ENCODE data around the gene BIRC6. TPM values are rescaled to one million over a fixed set of nuclear protein-coding genes. Genes with fewer than 3 reads are reported as not detected.

BIRC6 gene
- total RNA-seq, 2 donors from 2014 or later = 89.0 to 91.8 TPM

GRCh38 chr2:32562906-32563305 lies 206.1 kb downstream of the BIRC6 start:
- Mint-ChIP-seq H3K9me3 (peaks cover 3% of the 10 kb centered on the region in 2 donors), H3K4me1 (ENCODE audit: low read depth) (peaks cover 9% of the 10 kb centered on the region), H3K36me3 (ENCODE audit: insufficient read depth in 2 of 2) (peaks cover 12 to 30% of the 10 kb centered on the region in 2 donors), H3K27me3 (ENCODE audit: low read depth) (no peaks in the 10 kb centered on the region), H3K27ac (no peak overlapping the region), H3K4me3 (no peak overlapping the region)
- ATAC-seq (replicated peaks in 1 of 2) = no peak
- DNase-seq = no peak

- ATAC-seq (replicated peaks in 1 of 2) (peak; percentile 35 to 54), DNase-seq (no peak)
- Mint-ChIP-seq H3K27me3 (ENCODE audit: low read depth) (no peaks in the 10 kb centered on the region), H3K9me3 (peaks cover 3% of the 10 kb centered on the region in 2 donors), H3K4me1 (ENCODE audit: low read depth) (peaks cover 13% of the 10 kb centered on the region), H3K27ac (no peak overlapping the region), H3K4me3 (no peak overlapping the region), H3K36me3 (ENCODE audit: insufficient read depth in 2 of 2) (peaks cover 12 to 32% of the 10 kb centered on the region in 2 donors)
These were observed 207.7 kb downstream of the BIRC6 start for GRCh38 chr2:32564417-32565035.

- H3K27me3 Mint-ChIP-seq (ENCODE audit: low read depth) = no peaks in the 10 kb centered on the region
- no peak overlapping the region for H3K27ac Mint-ChIP-seq
- peaks cover 12 to 37% of the 10 kb centered on the region in 2 donors for H3K36me3 Mint-ChIP-seq (ENCODE audit: insufficient read depth in 2 of 2)
- DNase-seq (no peak), ATAC-seq (replicated peaks in 1 of 2) (no peak)
- H3K4me1 Mint-ChIP-seq (ENCODE audit: low read depth) = peaks cover 18% of the 10 kb centered on the region
- no peak overlapping the region for H3K4me3 Mint-ChIP-seq
- H3K9me3 Mint-ChIP-seq = peaks cover 3% of the 10 kb centered on the region in 2 donors
These were observed 209.1 kb downstream of the BIRC6 start for GRCh38 chr2:32565902-32566301.

- H3K36me3 Mint-ChIP-seq (ENCODE audit: insufficient read depth in 2 of 2) = peaks cover 3 to 26% of the 10 kb centered on the region in 2 donors
- DNase-seq = no peak
- H3K4me3 Mint-ChIP-seq = no peak overlapping the region
- peak overlapping the region; percentile 74 for H3K27ac Mint-ChIP-seq
- no peaks in the 10 kb centered on the region for H3K9me3 Mint-ChIP-seq
- peaks cover 32% of the 10 kb centered on the region for H3K4me1 Mint-ChIP-seq (ENCODE audit: low read depth)
- no peaks in the 10 kb centered on the region for H3K27me3 Mint-ChIP-seq (ENCODE audit: low read depth)
- ATAC-seq (replicated peaks in 1 of 2) = no peak
These were observed 215.2 kb downstream of the BIRC6 start for GRCh38 chr2:32572030-32572429.

GRCh38 chr2:32572737-32573136 lies 215.9 kb downstream of the BIRC6 start:
- Mint-ChIP-seq H3K27ac (peak overlapping the region; percentile 86), H3K27me3 (ENCODE audit: low read depth) (no peaks in the 10 kb centered on the region), H3K4me3 (peak overlapping the region; percentile 4 to 52), H3K4me1 (ENCODE audit: low read depth) (peaks cover 32% of the 10 kb centered on the region), H3K36me3 (ENCODE audit: insufficient read depth in 2 of 2) (peaks cover 3 to 21% of the 10 kb centered on the region in 2 donors), H3K9me3 (no peaks in the 10 kb centered on the region)
- ATAC-seq (replicated peaks in 1 of 2) (peak; percentile 47 to 50), DNase-seq (no peak)

GRCh38 chr2:32591669-32592463 lies 235.0 kb downstream of the BIRC6 start:
- Mint-ChIP-seq H3K4me1 (ENCODE audit: low read depth) (peaks cover 33% of the 10 kb centered on the region), H3K27me3 (ENCODE audit: low read depth) (no peaks in the 10 kb centered on the region), H3K27ac (peak overlapping the region; percentile 95), H3K4me3 (peak overlapping the region; percentile 43 to 75), H3K9me3 (no peaks in the 10 kb centered on the region), H3K36me3 (ENCODE audit: insufficient read depth in 2 of 2) (peaks cover 1 to 15% of the 10 kb centered on the region in 2 donors)
- ATAC-seq (replicated peaks in 1 of 2) (peak; percentile 98 to 99), DNase-seq (peak in 1 of 2 donors; percentile 8)

- peaks cover 32% of the 10 kb centered on the region for H3K4me1 Mint-ChIP-seq (ENCODE audit: low read depth)
- ATAC-seq (replicated peaks in 1 of 2) (no peak), DNase-seq (no peak)
- H3K36me3 Mint-ChIP-seq (ENCODE audit: insufficient read depth in 2 of 2) = peaks cover 1 to 13% of the 10 kb centered on the region in 2 donors
- no peaks in the 10 kb centered on the region for H3K9me3 Mint-ChIP-seq
- no peak overlapping the region for H3K4me3 Mint-ChIP-seq
- H3K27ac Mint-ChIP-seq = no peak overlapping the region
- H3K27me3 Mint-ChIP-seq (ENCODE audit: low read depth) = no peaks in the 10 kb centered on the region
These were observed 237.8 kb downstream of the BIRC6 start for GRCh38 chr2:32594573-32594972.

- ATAC-seq (replicated peaks in 1 of 2) = no peak
- H3K36me3 Mint-ChIP-seq (ENCODE audit: insufficient read depth in 2 of 2) = peaks cover 4 to 27% of the 10 kb centered on the region in 2 donors
- H3K27me3 Mint-ChIP-seq (ENCODE audit: low read depth) = no peaks in the 10 kb centered on the region
- peak overlapping the region; percentile 60 for H3K27ac Mint-ChIP-seq
- DNase-seq = no peak
- H3K4me1 Mint-ChIP-seq (ENCODE audit: low read depth) = no peaks in the 10 kb centered on the region
- H3K4me3 Mint-ChIP-seq = no peak overlapping the region
- H3K9me3 Mint-ChIP-seq = no peaks in the 10 kb centered on the region
These were observed 254.5 kb downstream of the BIRC6 start for GRCh38 chr2:32611366-32611765.

GRCh38 chr2:32611771-32612170 lies 254.9 kb downstream of the BIRC6 start:
- H3K9me3 Mint-ChIP-seq = no peaks in the 10 kb centered on the region
- DNase-seq = no peak
- no peaks in the 10 kb centered on the region for H3K27me3 Mint-ChIP-seq (ENCODE audit: low read depth)
- no peak overlapping the region for H3K4me3 Mint-ChIP-seq
- peak overlapping the region; percentile 60 for H3K27ac Mint-ChIP-seq
- no peaks in the 10 kb centered on the region for H3K4me1 Mint-ChIP-seq (ENCODE audit: low read depth)
- no peak for ATAC-seq (replicated peaks in 1 of 2)
- peaks cover 4 to 27% of the 10 kb centered on the region in 2 donors for H3K36me3 Mint-ChIP-seq (ENCODE audit: insufficient read depth in 2 of 2)

GRCh38 chr2:32614084-32614483 lies 257.3 kb downstream of the BIRC6 start:
- Mint-ChIP-seq H3K9me3 (no peaks in the 10 kb centered on the region), H3K27me3 (ENCODE audit: low read depth) (no peaks in the 10 kb centered on the region), H3K36me3 (ENCODE audit: insufficient read depth in 2 of 2) (peaks cover 4 to 15% of the 10 kb centered on the region in 2 donors), H3K4me1 (ENCODE audit: low read depth) (no peaks in the 10 kb centered on the region), H3K27ac (peak overlapping the region; percentile 77), H3K4me3 (no peak overlapping the region)
- DNase-seq (no peak), ATAC-seq (replicated peaks in 1 of 2) (no peak)

- Mint-ChIP-seq H3K4me1 (ENCODE audit: low read depth) (peaks cover 5% of the 10 kb centered on the region), H3K9me3 (no peaks in the 10 kb centered on the region), H3K36me3 (ENCODE audit: insufficient read depth in 2 of 2) (peaks cover 4 to 6% of the 10 kb centered on the region in 2 donors), H3K27me3 (ENCODE audit: low read depth) (no peaks in the 10 kb centered on the region), H3K4me3 (no peak overlapping the region), H3K27ac (no peak overlapping the region)
- ATAC-seq (replicated peaks in 1 of 2) = no peak
- DNase-seq = no peak
These were observed 260.9 kb downstream of the BIRC6 start for GRCh38 chr2:32617599-32618189.

GRCh38 chr2:32622570-32623310 lies 265.9 kb downstream of the BIRC6 start:
- ATAC-seq (replicated peaks in 1 of 2) = no peak
- Mint-ChIP-seq H3K9me3 (no peaks in the 10 kb centered on the region), H3K36me3 (ENCODE audit: insufficient read depth in 2 of 2) (peaks cover 0 to 3% of the 10 kb centered on the region in 2 donors), H3K27me3 (ENCODE audit: low read depth) (no peaks in the 10 kb centered on the region), H3K4me1 (ENCODE audit: low read depth) (peaks cover 17% of the 10 kb centered on the region), H3K27ac (no peak overlapping the region), H3K4me3 (no peak overlapping the region)
- no peak for DNase-seq

GRCh38 chr2:32623311-32623706 lies 266.5 kb downstream of the BIRC6 start:
- H3K4me1 Mint-ChIP-seq (ENCODE audit: low read depth) = peaks cover 19% of the 10 kb centered on the region
- H3K27ac Mint-ChIP-seq = no peak overlapping the region
- no peak for DNase-seq
- no peak for ATAC-seq (replicated peaks in 1 of 2)
- H3K4me3 Mint-ChIP-seq = no peak overlapping the region
- peaks cover 0 to 3% of the 10 kb centered on the region in 2 donors for H3K36me3 Mint-ChIP-seq (ENCODE audit: insufficient read depth in 2 of 2)
- H3K27me3 Mint-ChIP-seq (ENCODE audit: low read depth) = no peaks in the 10 kb centered on the region
- H3K9me3 Mint-ChIP-seq = no peaks in the 10 kb centered on the region

Data from activated T-cell treated with anti-CD3 and anti-CD28 coated beads, Interleukin-2, amount 50 U/mL, for 72 hours (primary cell).